Measurements from ENCODE around the gene UQCC2. TPM values are rescaled to one million over a fixed set of nuclear protein-coding genes. Genes with fewer than 3 reads are reported as not detected.

UQCC2 gene
- total RNA-seq, 1 experiment from 2014 or later: 71.2 TPM

DNA sequence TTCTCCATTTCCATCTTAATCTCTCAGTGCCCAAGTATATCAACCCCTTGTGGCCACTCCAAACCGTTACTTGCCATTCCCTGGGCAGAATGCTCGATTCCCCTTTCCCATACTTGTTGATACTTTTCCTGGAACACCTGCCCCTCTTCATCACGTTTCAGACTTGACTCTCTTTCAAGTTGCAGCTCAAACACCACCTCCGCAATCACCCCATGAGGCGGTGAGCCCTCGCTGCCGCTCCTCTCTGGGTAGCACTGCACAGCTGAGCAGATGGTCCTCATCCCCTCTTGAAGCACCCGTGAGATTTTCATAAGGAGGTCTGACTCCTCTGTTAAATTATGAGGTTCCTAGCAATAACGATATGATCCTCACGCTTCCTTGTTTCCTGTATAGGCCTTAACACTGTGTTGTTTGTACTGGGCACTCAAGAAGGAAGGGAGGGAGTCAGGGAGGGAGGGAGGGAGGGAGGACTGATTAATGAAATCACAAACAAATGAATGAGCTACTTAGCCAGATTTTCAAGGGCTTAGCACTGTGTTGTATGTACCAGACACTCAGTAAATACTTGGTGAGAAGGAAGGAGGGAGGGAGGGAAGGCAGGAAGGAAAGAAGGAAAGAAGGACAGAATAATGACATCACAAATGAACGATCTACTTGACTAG lies 8.0 kb upstream of the UQCC2 start:
- H3K4me2 ChIP-seq: no peak overlapping the region
- H3K27me3 ChIP-seq (ENCODE audit: insufficient read depth, low read depth): no peaks in the 10 kb centered on the region
- no peaks in the 10 kb centered on the region for H4K20me1 ChIP-seq (ENCODE audit: insufficient read depth)
- H2AFZ ChIP-seq: no peak overlapping the region
- no TSS peak for BruUV-seq (replicated peaks)
- ChIA-PET CTCF (interaction anchor here (0.6 kb wide), 1 partner anchor 443 kb away, joined by 3 read pairs; no protein-coding TSS in a partner anchor), POLR2A (ENCODE audit: unreplicated experiment) (no interaction called here)
- H3K9me3 ChIP-seq (ENCODE audit: insufficient read depth, low read depth): no peaks in the 10 kb centered on the region
- no peak overlapping the region for H3K27ac ChIP-seq
- TF ChIP-seq, protein P1, sequence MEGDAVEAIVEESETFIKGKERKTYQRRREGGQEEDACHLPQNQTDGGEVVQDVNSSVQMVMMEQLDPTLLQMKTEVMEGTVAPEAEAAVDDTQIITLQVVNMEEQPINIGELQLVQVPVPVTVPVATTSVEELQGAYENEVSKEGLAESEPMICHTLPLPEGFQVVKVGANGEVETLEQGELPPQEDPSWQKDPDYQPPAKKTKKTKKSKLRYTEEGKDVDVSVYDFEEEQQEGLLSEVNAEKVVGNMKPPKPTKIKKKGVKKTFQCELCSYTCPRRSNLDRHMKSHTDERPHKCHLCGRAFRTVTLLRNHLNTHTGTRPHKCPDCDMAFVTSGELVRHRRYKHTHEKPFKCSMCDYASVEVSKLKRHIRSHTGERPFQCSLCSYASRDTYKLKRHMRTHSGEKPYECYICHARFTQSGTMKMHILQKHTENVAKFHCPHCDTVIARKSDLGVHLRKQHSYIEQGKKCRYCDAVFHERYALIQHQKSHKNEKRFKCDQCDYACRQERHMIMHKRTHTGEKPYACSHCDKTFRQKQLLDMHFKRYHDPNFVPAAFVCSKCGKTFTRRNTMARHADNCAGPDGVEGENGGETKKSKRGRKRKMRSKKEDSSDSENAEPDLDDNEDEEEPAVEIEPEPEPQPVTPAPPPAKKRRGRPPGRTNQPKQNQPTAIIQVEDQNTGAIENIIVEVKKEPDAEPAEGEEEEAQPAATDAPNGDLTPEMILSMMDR (conservative IDR thresholded peaks at IDR 0.05): no peak
- no peak for TF ChIP-seq EZH2 (IDR thresholded peaks at IDR 0.05; ENCODE audit: low read depth)
- intact Hi-C loops (cut with micrococcal nuclease; ENCODE audit: unreplicated experiment): no loop called here
- no peak for DNase-seq
- no peak overlapping the region for H3K4me3 ChIP-seq
- peaks cover 32% of the 10 kb centered on the region for H3F3A ChIP-seq (ENCODE audit: insufficient read depth, low read depth)
- H3K9me2 ChIP-seq (ENCODE audit: insufficient read depth): no peaks in the 10 kb centered on the region
- peaks cover 70% of the 10 kb centered on the region for H3K4me1 ChIP-seq (replicated peaks; ENCODE audit: insufficient read depth)
- no peaks in the 10 kb centered on the region for H3K79me2 ChIP-seq (ENCODE audit: low read depth)
- no peaks in the 10 kb centered on the region for H3K36me3 ChIP-seq (ENCODE audit: low read depth)

DNA sequence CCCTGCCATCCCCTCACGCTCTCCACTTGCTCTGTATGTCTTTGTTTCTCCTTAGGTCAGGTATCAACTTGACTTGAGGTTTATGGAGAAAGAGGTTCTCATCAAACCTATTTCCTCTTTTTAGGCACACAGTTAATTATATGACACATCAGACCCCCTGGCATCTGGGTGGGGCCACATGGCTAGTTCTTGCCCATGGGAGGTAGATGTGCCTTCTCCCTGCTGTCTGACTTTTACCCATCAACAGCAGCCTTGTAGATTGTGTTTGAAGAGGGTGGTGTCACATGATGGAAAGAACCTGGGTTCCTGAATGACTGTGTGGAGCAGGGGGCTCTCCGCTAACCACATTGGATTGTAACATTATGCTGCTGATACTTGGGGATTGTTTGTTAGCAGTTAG lies 7.2 kb upstream of the UQCC2 start:
- peaks cover 32% of the 10 kb centered on the region for H3F3A ChIP-seq (ENCODE audit: insufficient read depth, low read depth)
- no peak overlapping the region for H3K27ac ChIP-seq
- TF ChIP-seq EZH2 (IDR thresholded peaks at IDR 0.05; ENCODE audit: low read depth): no peak
- TF ChIP-seq, protein P1 (conservative IDR thresholded peaks at IDR 0.05): no peak
- no peaks in the 10 kb centered on the region for H3K9me3 ChIP-seq (ENCODE audit: insufficient read depth, low read depth)
- DNase-seq: no peak
- H3K4me2 ChIP-seq: no peak overlapping the region
- H4K20me1 ChIP-seq (ENCODE audit: insufficient read depth): no peaks in the 10 kb centered on the region
- BruUV-seq (replicated peaks): no TSS peak
- POLR2A ChIA-PET (ENCODE audit: unreplicated experiment): no interaction called here
- CTCF ChIA-PET: no interaction called here
- peaks cover 70% of the 10 kb centered on the region for H3K4me1 ChIP-seq (replicated peaks; ENCODE audit: insufficient read depth)
- no peak overlapping the region for H3K4me3 ChIP-seq
- intact Hi-C loops (cut with micrococcal nuclease; ENCODE audit: unreplicated experiment): no loop called here
- no peak overlapping the region for H2AFZ ChIP-seq
- no peaks in the 10 kb centered on the region for H3K27me3 ChIP-seq (ENCODE audit: insufficient read depth, low read depth)
- H3K36me3 ChIP-seq (ENCODE audit: low read depth): no peaks in the 10 kb centered on the region
- no peaks in the 10 kb centered on the region for H3K9me2 ChIP-seq (ENCODE audit: insufficient read depth)
- H3K79me2 ChIP-seq (ENCODE audit: low read depth): no peaks in the 10 kb centered on the region

DNA sequence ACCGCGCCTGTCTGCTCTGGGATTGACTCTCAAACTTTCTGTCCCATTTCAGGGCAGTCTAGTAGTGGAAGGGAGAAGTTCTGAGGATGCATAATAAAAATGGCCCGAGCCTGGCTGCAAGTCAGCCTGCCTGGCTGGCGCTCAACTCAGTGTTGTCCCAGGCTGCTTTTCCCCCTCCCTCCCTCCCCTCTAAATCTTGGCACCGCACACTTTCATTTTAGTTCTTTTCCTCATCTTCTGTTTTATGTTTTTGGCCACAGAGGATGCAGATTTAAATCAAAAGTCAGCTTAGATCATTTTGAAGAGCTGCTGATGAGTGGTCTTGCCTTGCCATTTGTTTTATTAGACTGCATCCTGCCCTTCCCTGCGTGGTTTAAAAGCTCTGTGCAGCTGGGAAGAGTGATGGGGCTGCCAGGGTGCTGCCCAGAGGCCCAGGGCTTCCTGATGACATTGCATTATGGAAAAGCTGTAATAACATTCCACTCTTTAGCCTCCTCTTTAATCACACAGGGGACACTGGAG lies 6.5 kb upstream of the UQCC2 start:
- no peak overlapping the region for H2AFZ ChIP-seq
- BruUV-seq (replicated peaks): no TSS peak
- intact Hi-C loops (cut with micrococcal nuclease; ENCODE audit: unreplicated experiment): no loop called here
- H4K20me1 ChIP-seq (ENCODE audit: insufficient read depth): no peaks in the 10 kb centered on the region
- H3K4me1 ChIP-seq (replicated peaks; ENCODE audit: insufficient read depth): peaks cover 70% of the 10 kb centered on the region
- POLR2A ChIA-PET (ENCODE audit: unreplicated experiment): no interaction called here
- H3K4me2 ChIP-seq: peak overlapping the region; percentile 63; the same call in 1 of the 2 replicates
- no peaks in the 10 kb centered on the region for H3K79me2 ChIP-seq (ENCODE audit: low read depth)
- H3K36me3 ChIP-seq (ENCODE audit: low read depth): no peaks in the 10 kb centered on the region
- CTCF ChIA-PET: interaction anchor here (0.6 kb wide), 2 partner anchors 309 to 438 kb away, joined by 3 read pairs; no protein-coding TSS in a partner anchor
- H3K4me3 ChIP-seq: no peak overlapping the region
- no peaks in the 10 kb centered on the region for H3K27me3 ChIP-seq (ENCODE audit: insufficient read depth, low read depth)
- no peaks in the 10 kb centered on the region for H3K9me2 ChIP-seq (ENCODE audit: insufficient read depth)
- H3F3A ChIP-seq (ENCODE audit: insufficient read depth, low read depth): peaks cover 32% of the 10 kb centered on the region
- no peak for TF ChIP-seq EZH2 (IDR thresholded peaks at IDR 0.05; ENCODE audit: low read depth)
- TF ChIP-seq, protein P1 (conservative IDR thresholded peaks at IDR 0.05): no peak
- DNase-seq: no peak
- H3K9me3 ChIP-seq (ENCODE audit: insufficient read depth, low read depth): no peaks in the 10 kb centered on the region
- H3K27ac ChIP-seq: peak overlapping the region; percentile 86

All from PC-9 (cell line).